Inflammatory macrophage treated with lipopolysaccharide for 4 hours (primary cell): ENCODE results near the gene NUBP2.
A peak's percentile ranks its signal among the peaks of the same experiment; 100 is the strongest.

Experiments used
- DNase-seq: peaks from one replicate; pipeline ENCODE4 v3.0.0-alpha.2; 2020

The NUBP2 gene

DNA sequence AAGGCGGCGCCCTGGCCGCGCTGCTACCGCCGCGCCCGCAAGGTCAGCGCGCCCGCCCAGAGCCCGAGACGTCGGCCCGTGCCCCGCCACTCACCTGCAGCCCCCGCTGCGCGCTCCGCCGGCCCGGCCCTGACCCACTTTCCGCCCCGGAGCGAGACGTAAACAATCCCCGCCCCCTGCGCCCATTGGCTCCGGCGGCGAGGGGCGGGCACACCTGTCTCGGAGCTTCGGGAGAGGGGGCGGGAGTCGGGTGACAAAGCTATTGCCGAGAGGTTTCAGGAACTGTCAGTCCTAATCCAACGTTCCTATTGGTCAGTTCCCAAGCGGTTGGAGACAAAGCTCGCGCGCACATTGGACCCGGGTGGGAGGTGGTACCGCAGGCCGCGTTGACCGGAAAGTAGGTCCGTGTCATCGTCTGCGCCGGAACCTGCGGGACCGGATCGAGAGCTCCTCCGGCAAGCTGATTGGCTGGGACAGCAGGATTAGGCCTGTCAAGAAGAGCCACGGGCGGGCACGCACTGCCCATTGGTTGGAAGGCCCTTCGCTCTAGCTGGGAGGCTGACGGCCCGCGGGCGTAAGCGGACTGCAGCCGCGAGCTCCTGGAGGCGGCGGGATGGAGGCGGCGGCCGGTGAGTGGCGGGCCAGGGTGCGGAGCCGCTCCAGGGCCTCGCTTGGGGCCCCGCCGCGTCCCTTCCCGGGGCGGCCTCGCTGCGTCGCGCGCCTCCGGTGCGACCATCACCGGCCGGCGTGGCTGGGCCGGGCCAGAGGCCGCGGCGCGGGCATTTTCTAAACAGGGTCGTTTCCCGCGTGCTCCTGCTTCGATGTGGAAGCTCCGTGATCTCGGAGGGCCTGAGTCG is at the start of gene NUBP2, which contains the start of gene SPSB3:
Gene NUBP2, plus strand, starts transcription at position 553 of the 857 bp plus-strand sequence. Its CDS starts 61 bp downstream, at position 614.
Gene SPSB3, minus strand, starts transcription at position 164 of the 857 bp plus-strand sequence. CDS start 1,088 bp downstream, outside the sequence.
- DNase-seq, result peak; percentile 100

DNA sequence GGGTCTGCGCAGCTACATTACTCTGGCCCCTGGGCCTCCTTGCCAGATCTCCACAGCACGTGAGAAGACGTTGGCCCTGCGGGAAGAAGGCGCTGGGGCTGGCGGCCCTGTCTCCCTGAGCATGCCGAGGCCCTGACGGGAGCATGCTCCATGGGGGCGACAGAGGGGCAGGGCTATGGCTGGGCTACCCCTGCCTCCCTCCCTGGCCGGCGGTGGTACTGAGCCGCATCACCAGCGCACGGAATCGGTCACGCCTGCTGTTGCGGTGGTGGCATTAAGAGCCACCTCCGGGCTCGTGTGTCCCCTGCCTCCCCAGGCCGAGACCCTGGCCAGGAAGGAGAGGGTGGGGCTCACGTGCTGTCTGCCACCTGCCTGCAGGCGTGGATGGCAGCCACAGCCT is 48.6 kb upstream of the NUBP2 start:
- no peak for DNase-seq

GRCh38 chr16:1734816-1735215 is 47.9 kb upstream of the NUBP2 start:
- no peak for DNase-seq

- DNase-seq, result no peak
Observed at GRCh38 chr16:1740234-1740633, 42.5 kb upstream of the NUBP2 start.

DNA sequence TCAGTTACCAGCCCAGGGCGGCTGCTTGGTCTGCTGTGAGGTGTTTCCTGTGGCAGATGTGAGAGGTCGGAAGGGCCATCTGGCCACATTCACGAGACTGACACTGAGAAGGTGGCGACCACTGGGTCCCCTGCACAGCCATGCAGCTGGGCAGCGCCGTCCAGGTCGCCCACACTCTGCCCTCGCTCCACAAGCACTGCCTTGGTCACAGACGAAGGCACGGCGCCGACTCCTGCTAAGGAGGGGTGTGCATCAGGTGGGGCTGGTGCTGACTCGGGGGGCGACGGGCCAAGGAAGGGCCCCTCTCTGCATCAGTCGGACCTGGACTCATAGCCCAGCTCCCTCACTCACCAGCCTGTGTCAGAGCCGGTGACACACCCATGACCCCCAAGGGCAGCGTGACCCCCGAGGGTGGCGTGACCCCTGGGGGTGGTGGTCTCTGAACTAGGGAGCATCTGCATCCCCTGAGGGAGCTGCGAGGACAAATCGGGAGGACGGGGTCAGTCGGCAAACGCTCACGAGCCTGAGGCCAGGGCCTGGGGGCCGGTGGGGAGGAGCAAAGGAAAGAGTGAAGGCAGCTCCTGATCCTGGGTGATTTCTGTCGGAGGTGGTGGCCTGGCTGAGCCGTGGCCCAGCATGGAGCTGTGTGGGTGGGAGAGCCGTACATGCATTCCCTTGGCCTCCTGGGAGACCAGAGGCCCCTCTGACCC is 41.8 kb upstream of the NUBP2 start:
- no peak for DNase-seq

DNA sequence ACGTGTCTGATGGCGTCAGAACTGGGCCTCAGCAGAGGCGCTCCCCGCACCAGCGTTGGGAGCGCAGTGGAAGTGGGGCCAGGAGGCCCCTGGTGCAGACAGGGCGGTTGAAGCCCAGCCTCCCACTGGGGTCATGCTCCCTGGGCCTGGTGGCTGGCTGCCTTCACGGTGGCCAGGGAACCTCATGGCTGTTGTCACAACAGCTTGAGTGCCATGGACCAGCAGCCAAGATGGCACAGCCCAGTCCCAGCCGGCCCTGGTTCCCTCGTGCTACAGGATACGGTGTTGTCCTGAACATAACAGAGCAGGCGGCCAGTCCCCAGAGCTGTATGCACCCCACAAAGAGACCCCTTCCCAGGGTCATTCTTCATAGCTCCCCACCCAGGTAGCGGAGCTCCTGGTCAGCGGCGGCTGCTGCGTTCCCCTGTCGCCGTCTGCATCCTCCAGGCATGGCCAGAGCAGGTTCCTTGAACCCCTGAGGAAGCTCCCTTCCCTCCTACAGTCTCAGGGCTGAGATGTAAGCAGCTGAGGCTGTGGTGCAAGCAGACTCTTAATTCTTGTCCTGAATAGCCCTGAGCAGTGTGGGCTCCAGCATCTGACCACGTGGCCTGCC is 41.1 kb upstream of the NUBP2 start:
- no peak for DNase-seq

DNA sequence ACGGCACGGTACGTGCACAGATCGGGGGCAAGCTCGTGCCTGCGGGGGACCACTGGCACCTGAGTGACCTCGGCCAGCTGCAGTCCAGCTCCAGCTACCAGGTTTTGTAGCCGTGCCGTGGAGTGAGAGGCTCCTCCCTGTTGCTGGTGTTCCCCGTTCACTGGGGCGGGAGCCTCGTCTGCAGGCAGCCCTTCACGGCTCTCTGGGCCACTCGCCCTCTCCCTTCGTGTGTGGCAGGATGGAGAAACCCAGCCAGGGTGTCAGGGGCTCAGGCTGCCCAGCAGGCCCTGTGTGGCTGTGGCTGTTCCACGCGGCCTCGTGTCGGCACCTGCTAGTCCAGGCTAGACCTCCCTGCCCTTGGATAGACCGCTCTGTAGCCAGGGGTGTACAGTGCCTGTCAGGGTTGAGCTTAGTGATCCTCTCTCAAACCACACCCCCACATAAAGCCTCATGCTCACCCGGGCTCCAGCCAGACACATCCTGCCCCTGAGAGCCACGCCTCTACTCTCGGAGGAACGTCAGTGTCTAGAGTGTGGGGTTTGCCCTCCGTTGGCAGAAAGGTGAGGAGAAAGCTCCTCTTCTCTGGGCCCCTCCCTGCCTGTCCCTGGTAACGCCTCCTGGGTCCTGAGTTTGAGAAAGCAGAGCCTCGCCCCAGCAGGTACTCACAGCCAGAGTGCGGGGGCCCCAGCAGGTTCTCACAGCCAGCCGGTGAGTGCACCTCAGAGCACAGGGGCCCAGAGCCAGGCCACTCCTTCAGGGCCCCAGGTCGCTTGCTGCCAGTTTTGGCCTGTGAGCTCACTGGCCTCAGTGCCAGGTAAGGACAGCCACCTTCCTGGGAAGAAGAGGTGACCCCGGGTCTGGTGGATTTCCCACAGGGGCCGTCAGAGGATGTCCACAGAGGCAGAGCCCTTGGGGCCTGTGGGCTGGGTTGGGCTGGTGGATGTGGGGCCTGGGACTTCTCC is 39.1 kb upstream of the NUBP2 start:
- no peak for DNase-seq

DNA sequence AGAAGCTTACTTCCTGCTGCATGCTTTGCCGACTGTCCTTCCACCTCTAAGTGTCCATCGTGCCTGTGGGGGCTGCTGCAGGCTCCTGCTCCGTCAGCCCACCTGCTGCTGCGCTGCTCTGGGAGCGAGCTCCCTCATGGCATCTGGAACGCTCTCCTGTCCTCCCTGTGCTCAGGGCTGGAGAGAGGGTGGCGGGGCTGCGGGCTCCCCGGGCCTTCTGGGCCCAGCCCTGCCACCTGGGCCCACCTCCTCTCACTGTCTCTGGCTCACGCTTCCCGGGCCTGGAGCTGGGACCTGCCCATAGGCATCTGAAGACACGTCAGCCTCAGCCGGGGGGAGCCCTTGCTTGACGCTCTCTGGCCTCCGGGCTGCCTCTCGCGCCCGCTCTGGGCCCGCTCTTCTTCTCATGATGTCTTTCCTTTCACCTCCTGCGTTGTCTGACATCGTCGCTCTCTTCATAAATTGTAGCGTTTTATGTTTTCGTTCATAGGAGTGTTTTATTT is 38.4 kb upstream of the NUBP2 start:
- DNase-seq, result no peak

- no peak for DNase-seq
Observed at GRCh38 chr16:1745181-1745899, 37.4 kb upstream of the NUBP2 start.

DNA sequence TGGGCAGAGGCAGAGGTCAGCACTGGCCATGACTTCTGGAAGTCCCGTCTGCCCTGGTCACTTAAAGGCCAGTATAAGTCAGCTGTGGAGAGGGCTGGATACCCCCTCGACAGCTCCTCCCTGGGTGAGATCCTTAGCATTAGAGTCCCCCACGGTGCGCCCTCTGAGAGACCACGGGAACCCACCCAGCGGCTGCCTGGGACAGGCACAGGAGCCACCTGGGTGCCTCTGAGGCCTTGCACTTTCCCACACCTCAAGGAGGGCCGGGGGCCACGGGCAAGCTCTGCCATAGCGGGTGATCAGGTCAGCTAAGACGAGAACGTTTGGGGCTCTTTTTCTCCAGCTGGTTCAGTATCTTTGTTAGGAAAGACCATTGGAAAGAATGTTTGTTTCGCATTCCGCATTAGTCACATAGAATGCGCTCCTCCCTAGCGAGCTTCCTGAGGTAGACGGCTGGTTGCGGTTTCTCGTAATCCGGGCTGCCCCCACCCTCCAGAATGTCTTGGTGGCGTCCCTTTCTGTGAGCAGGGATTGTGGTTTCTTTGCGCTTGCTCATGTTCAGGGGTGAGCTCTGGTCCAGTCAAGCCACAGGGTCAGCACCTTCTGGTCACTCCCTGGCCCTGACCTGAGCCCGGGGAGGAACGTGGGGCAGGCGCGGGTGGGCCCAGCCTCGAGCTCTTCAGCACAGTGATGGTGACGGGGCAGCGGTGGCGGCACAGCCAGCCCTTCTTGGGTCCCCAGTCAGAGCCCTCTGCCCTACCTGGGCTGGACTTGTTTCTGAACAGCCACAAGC is 36.7 kb upstream of the NUBP2 start:
- DNase-seq, result no peak

DNA sequence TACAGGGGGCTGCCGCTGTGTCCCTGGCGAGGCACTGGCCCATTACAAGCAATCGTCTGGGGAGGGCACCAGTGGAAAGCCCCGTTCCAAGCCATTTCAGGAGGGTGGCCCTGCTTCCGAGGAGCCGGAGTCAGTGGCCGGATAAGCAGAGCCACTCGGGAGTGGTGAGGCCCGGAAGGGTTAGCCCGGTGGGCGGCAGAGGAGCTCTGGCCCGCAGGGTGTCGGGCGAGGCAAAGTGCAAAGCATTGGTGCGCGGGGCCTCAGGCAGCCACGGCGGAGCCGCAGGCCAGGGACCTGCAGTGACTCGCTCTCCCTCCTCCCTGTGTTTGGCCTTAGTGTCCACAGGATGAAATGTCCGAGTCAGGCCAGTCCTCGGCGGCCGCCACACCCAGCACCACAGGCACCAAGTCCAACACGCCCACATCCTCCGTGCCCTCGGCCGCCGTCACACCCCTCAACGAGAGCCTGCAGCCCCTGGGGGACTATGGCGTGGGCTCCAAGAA is 36.0 kb upstream of the NUBP2 start:
- DNase-seq, result no peak

GRCh38 chr16:1747934-1748333 is 34.8 kb upstream of the NUBP2 start:
- no peak for DNase-seq

GRCh38 chr16:1749152-1750117 is 33.3 kb upstream of the NUBP2 start:
- DNase-seq, result no peak

- DNase-seq, result no peak
Observed at GRCh38 chr16:1751946-1752345, 30.8 kb upstream of the NUBP2 start.

DNA sequence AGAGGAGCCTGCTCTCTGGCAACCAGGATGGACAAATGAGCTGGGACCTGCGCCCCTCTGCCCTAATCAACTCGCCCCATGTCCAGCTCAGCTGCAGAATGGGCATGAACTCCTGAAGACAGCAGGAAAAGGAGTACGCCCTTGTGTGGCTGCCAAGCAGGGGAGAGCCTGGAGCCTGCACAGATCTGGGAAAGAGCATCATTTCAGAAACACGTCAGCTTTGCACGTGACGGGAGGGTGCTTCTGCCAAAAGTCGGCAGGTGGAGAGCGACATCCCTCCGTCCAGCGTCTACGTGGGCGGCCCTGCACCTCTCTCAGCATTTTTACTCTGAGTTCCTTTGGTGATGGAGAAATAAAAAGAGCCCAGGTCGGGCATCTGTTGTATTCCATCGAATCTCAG is 29.9 kb upstream of the NUBP2 start:
- no peak for DNase-seq

GRCh38 chr16:1754204-1754603 is 28.6 kb upstream of the NUBP2 start:
- DNase-seq, result no peak

GRCh38 chr16:1757714-1758461 is 24.9 kb upstream of the NUBP2 start:
- DNase-seq, result no peak

GRCh38 chr16:1758923-1759322 is 23.8 kb upstream of the NUBP2 start:
- no peak for DNase-seq
